SW 1271 (cell line): ENCODE data around the gene EIF3B.
"Not testable (repeated sequence)": the region's sequence is repeated elsewhere in the genome, so short reads cannot be mapped to it uniquely, and the experiment has no call there.

Source experiments
- DNase-seq, 2 experiments: peaks; one replicate each; lab custom pipeline; 2025; lab: John Stamatoyannopoulos, UW

The EIF3B gene

DNA sequence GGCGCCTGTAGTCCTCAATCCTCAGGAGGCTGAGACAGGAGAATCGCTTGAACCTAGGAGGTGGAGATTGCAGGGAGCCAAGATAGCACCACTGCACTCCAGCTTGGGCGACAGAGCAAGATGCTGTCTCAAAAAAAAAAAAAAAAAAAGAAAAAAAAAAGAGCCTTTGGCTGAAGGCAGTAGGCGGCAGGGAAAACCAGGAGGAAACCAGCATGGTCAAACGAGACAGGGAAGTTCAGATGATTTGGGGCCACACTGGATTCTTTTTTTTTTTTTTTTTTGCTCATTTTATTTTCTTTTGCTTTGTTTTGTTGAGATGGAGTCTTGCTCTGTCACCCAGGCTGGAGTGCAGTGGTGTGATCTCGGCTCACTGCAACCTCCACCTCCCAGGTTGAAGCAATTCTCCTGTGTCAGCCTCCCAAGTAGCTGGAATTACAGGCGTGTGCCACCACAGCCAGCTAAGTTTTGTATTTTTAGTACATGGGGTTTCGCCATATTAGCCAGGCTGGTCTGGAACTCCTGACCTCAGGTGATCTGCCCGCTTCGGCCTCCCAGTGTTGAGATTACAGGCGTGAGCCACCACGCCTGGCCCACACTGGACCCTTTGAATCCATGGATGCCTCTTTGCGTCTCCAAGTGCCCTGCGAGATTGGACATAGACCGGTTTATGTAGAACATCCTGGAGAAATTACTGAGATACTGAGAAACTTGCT lies 7.1 kb upstream of the EIF3B start:
- DNase-seq: not testable (repeated sequence)

DNA sequence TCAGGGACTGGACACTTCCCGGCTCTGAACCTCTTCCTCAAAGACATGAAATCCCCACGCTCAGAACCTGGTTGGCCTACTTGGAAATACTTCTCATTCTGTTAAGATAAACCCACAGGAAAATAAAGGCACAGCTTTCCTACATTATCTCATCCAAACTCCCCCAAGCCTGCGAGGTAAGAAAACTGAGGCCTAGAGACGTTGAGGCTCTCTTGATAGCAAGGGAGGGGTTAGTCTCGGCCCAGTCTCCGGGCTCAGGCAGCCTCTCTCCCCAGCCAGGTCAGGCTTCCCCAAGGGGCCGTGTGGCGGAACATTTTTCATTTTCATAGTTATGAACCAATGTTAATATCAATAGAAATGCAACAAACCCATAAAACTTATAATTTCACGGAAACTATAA lies 4.6 kb upstream of the EIF3B start:
- no peak for DNase-seq

DNA sequence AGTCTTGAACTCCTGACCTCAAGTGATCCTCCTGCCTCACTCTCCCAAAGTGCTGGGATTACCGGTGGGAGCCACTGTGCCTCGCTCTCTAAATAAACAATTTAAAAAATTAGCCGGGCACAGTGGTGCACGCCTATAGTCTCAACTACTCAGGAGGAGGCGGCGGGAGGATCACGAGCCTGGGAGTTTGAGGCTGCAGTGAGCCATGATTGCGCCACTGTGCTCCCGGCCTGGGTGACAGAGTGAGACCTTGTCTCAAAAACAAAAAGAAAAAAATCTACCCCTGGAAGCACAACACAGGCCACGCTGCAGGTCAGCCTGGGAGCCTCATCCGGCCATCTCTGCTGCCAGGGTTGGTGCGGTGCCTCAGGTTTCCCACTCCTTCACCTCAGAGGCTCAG lies 3.8 kb upstream of the EIF3B start:
- DNase-seq: no peak

DNA sequence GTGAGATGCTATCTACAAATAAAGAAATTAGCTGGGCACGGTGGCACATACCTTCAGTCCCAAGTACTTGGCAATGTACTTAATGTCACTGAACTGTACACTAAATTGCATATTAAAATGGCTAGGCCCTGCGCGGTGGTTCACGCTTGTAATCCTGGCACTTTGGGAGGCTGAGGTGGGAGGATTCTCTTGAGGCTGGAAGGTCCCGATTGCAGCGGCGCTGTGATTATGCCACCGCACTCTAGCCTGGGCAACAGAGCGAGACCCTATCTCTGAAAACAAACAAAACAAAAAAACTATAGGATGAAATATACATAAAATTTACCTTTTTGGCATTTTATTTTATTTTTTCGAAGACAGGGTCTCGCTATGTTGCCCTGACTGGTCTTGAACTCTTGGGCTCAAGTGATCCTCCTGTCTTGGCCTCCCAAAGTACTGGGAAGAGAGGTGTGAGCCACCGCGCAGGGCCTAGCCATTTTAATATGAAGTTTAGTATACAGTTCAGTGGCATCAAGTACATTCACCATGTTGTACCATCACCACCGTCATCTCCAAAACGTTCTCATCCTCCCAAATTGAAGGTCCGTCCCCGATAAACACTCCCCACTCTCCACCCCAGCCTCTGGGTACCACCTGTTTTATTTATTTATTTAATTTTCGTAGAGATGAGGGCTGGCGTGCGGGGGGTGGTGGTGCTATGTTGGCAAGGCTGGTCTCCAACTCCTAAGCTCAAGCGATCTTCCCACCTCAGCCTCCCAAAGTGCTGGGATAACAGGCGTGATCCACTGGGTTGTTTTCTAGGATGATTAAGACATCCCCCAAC lies 1.3 kb upstream of the EIF3B start:
- no peak for DNase-seq

DNA sequence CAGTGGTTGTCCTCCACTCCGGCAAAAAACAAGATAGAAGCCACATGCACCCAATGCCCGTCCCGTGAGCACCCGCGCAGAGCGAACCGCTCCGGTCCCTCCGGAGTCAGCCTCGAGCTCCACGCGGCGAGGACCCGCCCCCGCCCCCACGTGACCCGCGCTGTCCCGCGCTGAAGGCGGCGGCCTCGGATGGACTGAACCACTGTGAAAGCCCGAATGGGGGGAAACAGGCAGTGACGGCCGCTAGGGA lies 766 bp upstream of the EIF3B start:
- DNase-seq: peak; percentile 81 to 97

DNA sequence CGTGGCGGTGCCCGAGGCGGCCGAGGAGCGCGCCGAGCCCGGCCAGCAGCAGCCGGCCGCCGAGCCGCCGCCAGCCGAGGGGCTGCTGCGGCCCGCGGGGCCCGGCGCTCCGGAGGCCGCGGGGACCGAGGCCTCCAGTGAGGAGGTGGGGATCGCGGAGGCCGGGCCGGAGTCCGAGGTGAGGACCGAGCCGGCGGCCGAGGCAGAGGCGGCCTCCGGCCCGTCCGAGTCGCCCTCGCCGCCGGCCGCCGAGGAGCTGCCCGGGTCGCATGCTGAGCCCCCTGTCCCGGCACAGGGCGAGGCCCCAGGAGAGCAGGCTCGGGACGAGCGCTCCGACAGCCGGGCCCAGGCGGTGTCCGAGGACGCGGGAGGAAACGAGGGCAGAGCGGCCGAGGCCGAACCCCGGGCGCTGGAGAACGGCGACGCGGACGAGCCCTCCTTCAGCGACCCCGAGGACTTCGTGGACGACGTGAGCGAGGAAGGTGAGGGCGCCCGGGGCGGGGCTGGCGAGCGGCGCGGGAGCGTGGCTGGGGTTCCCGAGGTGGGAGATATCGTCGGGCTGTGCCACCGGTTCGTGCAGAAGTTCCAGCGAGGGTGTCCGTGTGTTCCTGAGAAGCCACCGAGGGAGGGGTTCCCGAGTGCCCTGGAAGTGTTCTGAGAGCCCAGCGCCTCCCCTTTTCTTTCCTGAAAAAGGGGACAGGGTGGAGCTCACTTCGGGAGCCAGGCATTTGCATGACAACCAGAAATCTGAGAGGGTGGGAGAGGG lies 495 bp downstream of the EIF3B start:
- peak in 1 of 2 experiments; percentile 11 for DNase-seq

DNA sequence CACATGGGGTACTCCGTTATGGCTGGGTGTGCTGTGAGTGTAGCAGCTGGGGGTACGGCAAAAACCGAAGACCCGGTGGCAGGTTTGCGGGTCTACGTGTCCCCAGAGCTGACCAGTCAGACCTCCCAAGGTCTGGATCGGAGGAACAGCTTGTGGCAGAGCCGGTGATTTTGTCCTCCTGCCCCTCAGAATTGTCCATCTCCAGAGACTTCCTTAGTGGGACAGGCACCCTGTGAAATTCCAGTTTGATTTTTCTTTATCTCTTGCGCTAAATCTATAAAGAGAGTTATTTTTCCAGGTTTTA lies 1.0 kb downstream of the EIF3B start:
- no peak for DNase-seq

DNA sequence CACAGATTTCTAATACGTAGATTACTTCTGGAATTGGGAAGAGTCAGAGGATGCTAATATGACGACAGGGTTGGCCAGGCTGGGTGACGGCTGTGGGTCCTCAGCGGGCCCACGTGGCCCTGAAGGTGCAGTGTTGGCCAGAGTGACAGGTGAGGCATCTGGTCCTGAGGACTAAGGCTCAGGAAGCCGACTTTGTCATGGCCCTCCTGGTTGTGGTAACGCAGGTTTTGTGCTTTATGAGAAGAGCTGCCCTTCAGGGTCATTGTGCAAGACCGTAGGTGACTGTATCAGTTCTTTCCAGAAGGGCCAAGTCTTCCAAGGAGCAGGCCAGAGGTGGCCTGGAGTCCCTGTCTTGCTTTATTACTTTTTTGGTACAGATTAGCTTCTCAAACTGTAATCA lies 2.5 kb downstream of the EIF3B start:
- no peak for DNase-seq

DNA sequence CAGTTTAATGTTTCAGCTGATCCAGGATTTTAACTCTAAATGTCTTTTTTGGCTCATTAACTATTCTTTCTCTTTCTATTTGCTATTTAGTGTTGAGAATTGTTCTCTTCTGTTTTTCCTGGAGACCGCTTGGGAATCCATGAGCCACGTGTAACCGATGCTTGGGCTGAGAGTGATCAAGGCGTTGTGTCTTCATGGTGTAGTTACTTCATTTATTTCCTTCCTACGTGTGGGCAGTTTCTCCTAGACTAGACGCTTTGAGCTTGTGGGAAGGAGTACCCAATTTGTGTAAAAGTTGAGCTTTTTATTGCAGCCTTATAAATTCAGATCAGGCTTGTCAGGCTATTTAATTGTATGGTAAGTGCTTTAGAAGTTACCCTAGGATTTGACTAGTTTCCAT lies 2.9 kb downstream of the EIF3B start:
- DNase-seq: no peak

DNA sequence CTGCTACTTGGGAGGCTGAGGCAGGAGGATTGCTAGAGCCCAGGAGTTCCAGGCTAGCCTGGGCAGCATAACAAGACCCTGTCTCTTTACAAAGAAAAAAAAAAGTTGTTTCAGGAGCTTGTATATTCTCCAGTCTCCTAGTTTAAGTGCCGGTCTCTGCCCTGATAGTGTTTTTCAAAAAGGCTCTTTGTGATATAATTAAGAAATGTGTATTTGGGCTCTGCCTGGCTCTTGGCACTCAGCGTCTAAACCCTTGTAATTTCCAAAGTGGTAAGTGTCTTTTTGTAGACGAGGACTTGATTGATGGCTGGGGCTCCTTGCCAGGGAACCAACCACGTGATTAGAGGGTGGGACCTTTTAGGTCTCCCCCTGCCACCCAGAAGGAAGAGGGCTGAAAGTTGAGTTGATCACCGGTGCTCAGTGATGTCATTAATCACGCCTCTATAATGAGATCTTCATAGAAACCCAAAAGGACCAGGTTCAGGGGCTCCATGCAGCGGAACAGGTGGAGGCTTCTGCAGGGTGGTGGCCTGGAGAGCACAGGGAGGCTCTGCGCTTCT lies 4.4 kb downstream of the EIF3B start:
- DNase-seq: no peak

DNA sequence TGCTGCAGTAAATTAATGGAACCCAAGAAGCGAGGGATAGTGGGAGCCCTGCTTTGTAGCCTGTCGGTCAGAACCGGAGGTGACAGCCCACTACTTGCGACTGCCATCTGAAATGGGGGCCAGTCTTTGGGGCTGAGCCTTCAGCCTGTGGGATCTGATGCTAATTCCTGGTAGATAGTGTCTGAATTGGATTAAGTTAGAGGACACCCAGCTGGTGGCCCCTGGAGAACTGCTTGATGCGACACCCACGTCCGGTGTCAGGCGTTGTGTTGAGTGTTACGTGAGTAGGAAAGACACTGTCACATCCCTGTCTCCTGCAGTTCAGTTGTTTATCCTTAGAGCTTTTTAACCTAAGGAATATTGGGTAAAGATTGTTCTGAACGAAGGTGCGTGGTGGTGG lies 5.0 kb downstream of the EIF3B start:
- no peak for DNase-seq

DNA sequence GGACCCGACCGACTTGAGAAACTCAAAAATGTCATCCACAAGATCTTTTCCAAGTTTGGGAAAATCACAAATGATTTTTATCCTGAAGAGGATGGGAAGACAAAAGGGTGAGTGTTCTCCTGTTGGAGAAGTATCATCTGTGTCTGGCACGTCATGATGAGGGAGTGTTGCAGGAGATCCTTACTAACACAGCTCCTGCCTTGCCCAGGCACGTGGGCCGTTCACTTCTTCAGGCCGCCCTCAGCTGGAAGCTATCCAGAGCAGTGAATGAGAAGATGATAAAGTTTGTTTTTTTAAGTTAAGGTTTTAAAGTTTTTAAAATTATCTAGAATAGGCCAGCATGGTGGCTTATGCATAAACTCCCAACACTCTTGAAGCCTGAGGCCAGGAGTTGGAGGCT lies 6.2 kb downstream of the EIF3B start:
- DNase-seq: no peak

DNA sequence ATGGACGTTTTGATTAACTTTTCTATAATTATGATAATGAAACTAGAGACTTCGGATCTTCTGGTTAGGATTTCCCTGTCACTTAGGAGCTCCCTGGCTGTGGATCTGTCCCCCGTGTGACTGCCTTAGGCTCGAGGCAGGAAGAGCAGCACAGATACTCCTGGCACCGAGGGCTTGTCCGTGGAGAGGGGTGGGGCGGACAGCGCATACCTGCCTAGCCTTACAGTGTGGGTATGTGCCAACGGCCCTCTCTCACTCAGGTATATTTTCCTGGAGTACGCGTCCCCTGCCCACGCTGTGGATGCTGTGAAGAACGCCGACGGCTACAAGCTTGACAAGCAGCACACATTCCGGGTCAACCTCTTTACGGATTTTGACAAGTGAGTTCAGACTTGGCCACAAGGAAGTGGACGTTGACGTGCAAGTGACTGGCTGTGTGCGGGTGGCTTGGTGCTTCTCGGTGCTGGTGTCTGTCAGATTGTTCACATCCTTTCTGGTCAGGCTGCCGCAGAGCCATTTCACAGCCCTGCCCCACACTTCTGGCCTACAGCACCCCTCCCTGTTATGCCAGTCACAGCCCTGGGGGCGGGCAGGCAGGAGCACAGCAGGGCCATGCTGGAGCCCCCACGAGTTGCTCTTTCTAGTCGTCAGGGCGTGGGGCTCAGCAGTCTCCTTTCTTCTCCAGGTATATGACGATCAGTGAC lies 7.9 kb downstream of the EIF3B start:
- DNase-seq: no peak

DNA sequence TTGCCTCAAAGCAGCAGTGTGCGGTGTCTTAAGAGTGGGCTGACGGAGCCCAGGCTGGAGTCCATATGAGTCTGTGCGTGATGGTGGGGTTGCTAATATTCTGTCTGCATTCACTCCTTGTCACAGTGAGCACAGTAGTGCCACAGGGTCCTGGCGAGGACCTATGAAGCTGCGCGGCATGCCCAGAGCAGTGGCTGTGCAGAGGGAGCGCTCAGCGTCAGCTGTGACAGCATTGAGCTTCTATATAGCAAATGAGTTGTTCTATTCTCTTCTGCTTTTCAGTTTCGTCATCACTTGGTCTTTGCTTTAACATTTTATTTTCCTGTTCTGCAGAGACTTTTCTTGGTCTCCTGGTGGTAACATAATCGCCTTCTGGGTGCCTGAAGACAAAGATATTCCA lies 14.5 kb downstream of the EIF3B start:
- DNase-seq: no peak

DNA sequence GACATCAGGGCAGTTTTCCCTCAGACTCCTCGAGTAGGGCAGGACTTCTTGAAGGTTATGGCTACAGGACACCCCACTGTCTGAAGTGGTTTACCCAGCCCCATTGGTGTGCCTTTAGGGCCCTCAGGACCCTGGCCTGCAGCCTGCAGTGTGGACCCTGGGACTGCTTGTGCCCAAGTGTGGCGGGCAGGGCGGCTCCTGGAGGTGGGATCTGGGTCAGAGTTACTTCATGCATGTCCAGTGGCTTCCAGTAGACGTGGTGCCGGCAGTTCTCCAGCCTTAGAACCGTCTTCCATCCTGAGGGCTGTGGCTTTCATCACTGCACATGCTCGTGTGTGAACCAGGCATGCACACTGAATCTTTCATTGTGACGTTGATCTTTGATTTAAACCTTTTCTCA lies 16.7 kb downstream of the EIF3B start:
- no peak for DNase-seq

DNA sequence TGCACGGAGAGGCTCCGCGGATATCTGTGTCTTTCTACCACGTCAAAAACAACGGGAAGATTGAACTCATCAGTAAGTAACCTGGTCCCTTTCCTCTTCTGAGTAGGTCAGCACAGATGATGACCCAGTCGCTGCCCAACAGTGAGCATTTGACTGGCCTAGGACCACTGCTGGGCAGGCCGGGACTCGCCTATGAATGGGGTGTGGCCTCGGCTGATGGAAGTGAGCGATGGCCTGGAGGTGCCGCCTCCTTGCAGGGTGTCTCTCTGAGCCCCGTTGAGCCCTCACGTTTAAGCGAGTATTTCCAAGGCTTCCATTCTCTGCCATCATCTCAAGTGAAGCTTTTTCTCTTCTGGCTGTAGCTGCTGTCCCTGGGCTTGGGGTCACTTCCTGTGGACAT lies 18.1 kb downstream of the EIF3B start:
- no peak for DNase-seq

DNA sequence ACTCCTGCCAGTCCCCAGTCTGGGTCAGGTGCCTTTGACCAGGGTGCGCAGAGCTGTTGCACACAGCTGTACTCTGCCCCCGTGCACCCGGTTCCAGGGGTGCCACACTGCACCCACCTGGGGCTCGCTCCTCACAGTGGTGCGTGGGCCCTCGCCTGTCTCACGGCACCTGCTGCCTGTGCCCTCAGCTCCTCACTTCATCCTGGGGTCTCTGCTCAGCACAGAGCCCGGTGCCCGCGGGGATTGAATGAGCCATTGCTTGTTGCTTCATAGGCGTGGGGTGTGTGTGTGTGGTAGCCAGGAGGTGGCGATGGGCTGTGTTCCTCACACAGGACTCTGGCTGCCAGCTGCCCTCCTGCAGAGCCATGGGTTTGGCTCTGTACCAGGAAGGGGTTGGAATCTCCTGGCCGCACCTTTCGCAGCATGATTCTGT lies 18.5 kb downstream of the EIF3B start:
- DNase-seq: no peak

DNA sequence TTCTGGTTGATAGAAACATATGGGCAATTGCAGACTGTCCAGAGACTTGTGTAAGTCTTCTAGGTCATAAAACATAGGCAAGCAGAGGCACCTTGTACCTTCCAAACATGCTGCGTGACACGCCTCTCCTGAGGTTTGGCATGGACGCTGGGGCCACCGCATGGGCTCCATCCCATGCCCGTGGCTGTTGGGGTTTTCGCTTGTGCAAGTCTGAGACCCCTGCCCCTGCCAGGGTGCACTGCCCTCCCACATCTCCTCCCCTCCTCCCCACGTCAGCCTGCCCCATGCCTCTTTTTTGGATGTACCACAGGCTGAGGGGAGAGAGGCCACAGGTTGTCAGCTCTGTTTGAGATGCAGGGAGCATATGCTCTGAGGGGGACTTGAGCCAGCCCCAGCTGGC lies 19.0 kb downstream of the EIF3B start:
- no peak for DNase-seq

DNA sequence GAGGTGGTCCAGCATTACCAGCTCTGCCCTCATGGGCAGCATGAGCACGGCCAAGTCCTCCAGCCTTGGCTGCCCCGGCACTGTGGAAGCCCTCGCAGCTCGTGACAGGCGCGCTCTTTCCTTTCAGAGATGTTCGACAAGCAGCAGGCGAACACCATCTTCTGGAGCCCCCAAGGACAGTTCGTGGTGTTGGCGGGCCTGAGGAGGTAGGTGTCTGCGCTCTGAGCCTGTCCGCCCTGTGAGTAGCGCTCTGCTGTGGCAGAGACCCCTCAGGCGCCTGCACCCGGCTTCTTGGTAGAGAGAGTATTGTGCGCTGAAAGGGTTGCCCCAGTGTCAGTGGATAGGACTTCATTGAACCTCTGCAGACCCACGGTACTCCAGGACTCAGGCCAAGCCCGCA lies 19.8 kb downstream of the EIF3B start:
- no peak for DNase-seq

DNA sequence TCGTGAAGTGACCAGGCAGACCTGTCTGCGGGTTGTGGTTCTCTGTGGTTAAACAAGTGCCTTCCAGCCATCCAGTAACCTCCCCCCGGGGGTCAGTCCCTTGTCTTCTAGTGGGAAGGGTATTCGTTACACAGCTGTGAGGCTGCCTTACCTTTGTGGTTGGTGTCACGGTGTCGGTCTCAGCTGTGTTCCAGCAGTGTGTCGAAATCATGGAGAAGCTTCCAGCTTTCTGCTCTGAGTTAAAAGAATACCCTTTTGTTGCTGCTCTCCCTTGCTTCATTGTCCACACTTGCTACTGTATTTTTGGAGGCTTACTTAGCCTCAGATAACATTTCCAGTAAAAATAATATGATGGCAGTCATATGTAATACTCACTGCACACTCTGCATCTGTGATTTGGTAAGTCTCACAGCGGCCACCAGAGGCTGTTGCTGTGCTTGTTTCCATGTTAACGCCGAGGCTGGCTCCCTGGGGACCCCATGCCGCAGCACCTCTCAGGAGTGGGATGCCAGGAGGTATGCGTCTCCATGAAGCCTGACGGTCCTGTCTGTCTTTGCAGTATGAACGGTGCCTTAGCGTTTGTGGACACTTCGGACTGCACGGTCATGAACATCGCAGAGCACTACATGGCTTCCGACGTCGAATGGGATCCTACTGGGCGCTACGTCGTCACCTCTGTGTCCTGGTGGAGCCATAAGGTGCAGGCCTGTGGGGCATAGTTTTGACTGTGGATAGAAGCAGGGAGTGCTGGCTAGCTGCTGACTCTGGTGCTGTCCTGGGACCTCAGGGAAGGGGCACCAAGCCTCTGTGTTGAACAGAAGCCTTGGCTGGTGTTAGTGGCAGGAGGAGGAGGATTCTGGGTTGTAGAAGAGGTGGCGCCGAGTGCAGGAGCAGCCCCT lies 20.5 kb downstream of the EIF3B start:
- no peak for DNase-seq
